ENCODE results near the gene HSPB2. TPM values are rescaled to one million over a fixed set of nuclear protein-coding genes. Genes with fewer than 3 reads are reported as not detected.
A peak's percentile ranks its signal among the peaks of the same experiment; 100 is the strongest.

The HSPB2 gene
- total RNA-seq, 1 donor, result 1.5 TPM

- DNase-seq (ENCODE audit: low read depth), result peak; percentile 86
- TF ChIP-seq, protein P1, sequence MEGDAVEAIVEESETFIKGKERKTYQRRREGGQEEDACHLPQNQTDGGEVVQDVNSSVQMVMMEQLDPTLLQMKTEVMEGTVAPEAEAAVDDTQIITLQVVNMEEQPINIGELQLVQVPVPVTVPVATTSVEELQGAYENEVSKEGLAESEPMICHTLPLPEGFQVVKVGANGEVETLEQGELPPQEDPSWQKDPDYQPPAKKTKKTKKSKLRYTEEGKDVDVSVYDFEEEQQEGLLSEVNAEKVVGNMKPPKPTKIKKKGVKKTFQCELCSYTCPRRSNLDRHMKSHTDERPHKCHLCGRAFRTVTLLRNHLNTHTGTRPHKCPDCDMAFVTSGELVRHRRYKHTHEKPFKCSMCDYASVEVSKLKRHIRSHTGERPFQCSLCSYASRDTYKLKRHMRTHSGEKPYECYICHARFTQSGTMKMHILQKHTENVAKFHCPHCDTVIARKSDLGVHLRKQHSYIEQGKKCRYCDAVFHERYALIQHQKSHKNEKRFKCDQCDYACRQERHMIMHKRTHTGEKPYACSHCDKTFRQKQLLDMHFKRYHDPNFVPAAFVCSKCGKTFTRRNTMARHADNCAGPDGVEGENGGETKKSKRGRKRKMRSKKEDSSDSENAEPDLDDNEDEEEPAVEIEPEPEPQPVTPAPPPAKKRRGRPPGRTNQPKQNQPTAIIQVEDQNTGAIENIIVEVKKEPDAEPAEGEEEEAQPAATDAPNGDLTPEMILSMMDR (IDR thresholded peaks at IDR 0.05; ENCODE audit: insufficient read depth, low read length), result no peak
- peak overlapping the region; percentile 55 for H3K4me3 ChIP-seq (ENCODE audit: low read depth, low read length)
Measured at GRCh38 chr11:111913997-111914396, 1.5 kb downstream of the HSPB2 start.

- TF ChIP-seq, protein P1 (IDR thresholded peaks at IDR 0.05; ENCODE audit: insufficient read depth, low read length), result no peak
- no peak for DNase-seq (ENCODE audit: low read depth)
- H3K4me3 ChIP-seq (ENCODE audit: low read depth, low read length), result no peak overlapping the region
Measured at GRCh38 chr11:111916768-111917167, 4.2 kb downstream of the HSPB2 start.

DNA sequence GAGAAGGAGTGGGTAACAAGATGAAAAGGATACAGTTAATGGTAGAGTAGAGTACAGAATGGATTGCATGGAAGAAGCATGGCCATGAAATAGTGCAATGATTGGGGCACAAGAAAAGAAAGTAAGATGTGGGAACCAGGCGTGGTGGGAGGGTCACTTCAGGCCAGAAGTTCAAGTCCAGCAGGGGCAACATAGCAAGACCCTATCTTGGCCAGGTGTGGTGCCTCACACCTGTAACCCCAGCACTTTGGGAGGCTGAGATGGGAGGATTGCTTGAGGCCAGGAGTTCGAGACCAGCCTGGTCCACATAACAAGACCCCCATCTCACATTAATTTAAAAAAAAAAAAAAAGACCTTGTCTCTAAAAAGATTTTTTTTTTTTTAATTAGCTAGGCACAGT, 4.8 kb downstream of the HSPB2 start:
- TF ChIP-seq, protein P1 (IDR thresholded peaks at IDR 0.05; ENCODE audit: insufficient read depth, low read length), result no peak
- no peak for DNase-seq (ENCODE audit: low read depth)

DNA sequence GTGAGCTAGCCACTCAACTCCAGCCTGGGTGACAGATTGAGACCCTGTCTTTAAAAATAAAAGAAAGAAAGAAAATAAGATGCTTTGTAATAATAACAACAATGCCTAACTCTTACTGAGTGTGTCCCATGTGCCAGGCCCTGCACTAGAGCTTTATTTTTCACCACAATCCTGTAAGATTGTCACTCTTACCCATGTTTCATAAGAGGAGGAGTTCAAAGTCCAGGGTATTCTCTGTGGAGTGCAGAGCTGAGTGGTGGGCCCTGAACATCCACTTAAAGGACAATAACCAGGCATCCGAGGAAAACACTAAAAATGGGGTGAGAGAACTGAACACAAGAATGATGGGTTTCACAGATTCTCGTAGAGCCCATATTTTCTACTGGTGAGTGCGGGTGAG, 5.3 kb downstream of the HSPB2 start:
- TF ChIP-seq, protein P1 (IDR thresholded peaks at IDR 0.05; ENCODE audit: insufficient read depth, low read length), result no peak
- H3K4me3 ChIP-seq (ENCODE audit: low read depth, low read length), result no peak overlapping the region
- no peak for DNase-seq (ENCODE audit: low read depth)

More for the DNA sequence above, 4.8 kb downstream of the HSPB2 start:
- no peak overlapping the region for H3K4me3 ChIP-seq (ENCODE audit: low read depth, low read length)

GRCh38 chr11:111918390-111919256, 6.1 kb downstream of the HSPB2 start, which contains the start of gene C11orf52:
Gene C11orf52 (plus strand): TSS chr11:111918913. CDS start chr11:111918973, 60 bp downstream.
- no peak for DNase-seq (ENCODE audit: low read depth)

DNA sequence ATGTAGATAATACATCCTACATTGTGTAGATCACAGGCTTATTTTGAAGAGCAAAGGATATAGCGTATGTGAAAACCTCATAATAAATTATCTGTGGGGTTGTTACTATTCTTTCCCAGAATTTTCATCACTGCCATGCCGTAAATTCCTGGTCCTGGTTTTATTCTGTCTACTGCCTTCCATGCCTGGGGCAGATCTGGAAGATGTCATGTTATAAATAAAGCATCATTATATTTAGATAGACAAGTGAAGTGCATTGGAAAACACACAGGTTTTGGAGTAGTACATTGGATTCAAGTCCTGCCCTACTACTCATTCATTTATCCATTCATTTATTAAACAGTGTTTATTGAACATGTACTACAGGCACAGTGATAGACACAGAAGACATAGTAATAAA, 8.4 kb downstream of the HSPB2 start:
- TF ChIP-seq, protein P1 (IDR thresholded peaks at IDR 0.05; ENCODE audit: insufficient read depth, low read length), result no peak
- DNase-seq (ENCODE audit: low read depth), result no peak
- no peak overlapping the region for H3K4me3 ChIP-seq (ENCODE audit: low read depth, low read length)

More at GRCh38 chr11:111918390-111919256, 6.1 kb downstream of the HSPB2 start, which contains the start of gene C11orf52:
- TF ChIP-seq, protein P1 (IDR thresholded peaks at IDR 0.05; ENCODE audit: insufficient read depth, low read length), result no peak
- no peak within 1 kb of the TSS for H3K4me3 ChIP-seq (ENCODE audit: low read depth, low read length)
